ENCODE results near the gene ADAT2. TPM values are rescaled to one million over a fixed set of nuclear protein-coding genes. Genes with fewer than 3 reads are reported as not detected.

ADAT2 gene
- total RNA-seq, 4 donors from 2014 or later: 3.8 to 26.1 (median 5.9) TPM

- H3K4me3 ChIP-seq: no peak overlapping the region
- H3K4me1 ChIP-seq: no peaks in the 10 kb centered on the region
- H3K9me3 ChIP-seq: no peaks in the 10 kb centered on the region
- intact Hi-C loops (cut with DNase I; ENCODE audit: low total_unique reads): no loop called here
- no peaks in the 10 kb centered on the region for H3K36me3 ChIP-seq
- no peak for DNase-seq
- no peaks in the 10 kb centered on the region for H3K27me3 ChIP-seq
- H3K27ac ChIP-seq: no peak overlapping the region
- TF ChIP-seq POLR2A (IDR thresholded peaks at IDR 0.05) (no peak), CTCF (IDR thresholded peaks at IDR 0.05) (no peak)
Observed at GRCh38 chr6:143408787-143409162, 41.7 kb downstream of the ADAT2 start.

GRCh38 chr6:143408151-143408786, 42.2 kb downstream of the ADAT2 start:
- no peaks in the 10 kb centered on the region for H3K36me3 ChIP-seq
- intact Hi-C loops (cut with DNase I; ENCODE audit: low total_unique reads): no loop called here
- no peaks in the 10 kb centered on the region for H3K27me3 ChIP-seq
- no peaks in the 10 kb centered on the region for H3K4me1 ChIP-seq
- no peak for TF ChIP-seq CTCF (IDR thresholded peaks at IDR 0.05)
- TF ChIP-seq POLR2A (IDR thresholded peaks at IDR 0.05): no peak
- no peak for DNase-seq
- no peak overlapping the region for H3K27ac ChIP-seq
- H3K9me3 ChIP-seq: no peaks in the 10 kb centered on the region
- H3K4me3 ChIP-seq: no peak overlapping the region

DNA sequence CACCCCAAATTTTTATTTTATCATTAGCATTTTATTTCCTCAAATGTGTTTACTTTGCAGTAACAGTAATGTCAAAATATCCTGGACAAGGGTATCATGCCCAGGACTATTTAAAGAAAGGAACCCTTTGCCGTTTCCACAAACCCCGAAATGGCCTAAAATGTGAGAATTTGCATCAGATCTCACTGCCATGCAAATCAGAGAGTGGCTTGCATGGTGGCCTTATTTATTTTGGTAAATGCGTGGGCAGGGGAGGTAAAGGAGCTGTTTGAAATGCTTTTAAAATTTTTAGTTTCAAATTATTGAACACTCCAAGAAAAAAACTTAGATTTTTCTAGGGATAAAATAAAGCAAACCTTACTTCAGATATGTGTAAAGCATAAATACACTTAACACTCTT, 43.8 kb downstream of the ADAT2 start:
- Histone ChIP-seq H3K27me3 (no peaks in the 10 kb centered on the region), H3K4me3 (no peak overlapping the region), H3K9me3 (no peaks in the 10 kb centered on the region), H3K4me1 (no peaks in the 10 kb centered on the region), H3K36me3 (no peaks in the 10 kb centered on the region), H3K27ac (no peak overlapping the region)
- DNase-seq: no peak
- TF ChIP-seq POLR2A (IDR thresholded peaks at IDR 0.05) (no peak), CTCF (IDR thresholded peaks at IDR 0.05) (no peak)
- intact Hi-C loops (cut with DNase I; ENCODE audit: low total_unique reads): no loop called here

DNA sequence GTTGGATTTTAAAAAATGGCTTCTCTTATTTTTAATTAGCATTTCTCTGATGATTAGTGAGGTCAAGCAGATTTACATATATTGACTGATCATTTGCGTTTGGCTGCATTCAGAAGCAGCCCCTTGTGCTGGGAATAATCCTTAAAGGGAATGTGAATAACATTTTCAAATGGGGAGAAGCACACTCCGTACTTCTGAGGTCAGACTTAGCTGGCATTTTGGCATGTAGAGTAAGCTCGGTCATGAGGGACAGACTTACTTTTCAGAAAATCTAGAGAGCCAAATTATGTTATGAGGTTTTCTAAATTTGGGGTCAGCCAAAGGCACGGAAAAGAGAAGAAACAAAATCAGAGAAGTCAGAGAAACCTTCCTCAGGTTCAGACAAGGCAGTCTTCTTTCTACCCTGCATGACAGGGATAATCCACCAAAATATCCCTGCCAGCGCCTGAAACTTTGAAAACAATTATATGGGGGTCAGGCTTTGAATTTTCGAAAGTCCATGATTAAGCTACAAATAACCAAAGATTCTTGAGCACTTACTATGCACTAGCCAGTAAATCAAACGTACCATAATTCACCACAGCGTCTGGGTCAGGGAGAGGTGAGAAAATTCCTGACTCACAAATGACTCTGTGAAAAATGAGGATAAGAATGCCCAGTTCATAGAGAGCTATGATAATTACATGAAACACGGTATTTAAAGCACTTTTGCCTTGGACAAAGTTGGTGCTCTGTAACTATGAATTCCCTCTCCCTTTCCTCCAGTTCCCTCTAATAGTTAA, 44.9 kb downstream of the ADAT2 start:
- no peaks in the 10 kb centered on the region for H3K9me3 ChIP-seq
- H3K4me3 ChIP-seq: no peak overlapping the region
- DNase-seq: no peak
- no peak overlapping the region for H3K27ac ChIP-seq
- H3K36me3 ChIP-seq: no peaks in the 10 kb centered on the region
- no peaks in the 10 kb centered on the region for H3K4me1 ChIP-seq
- no peaks in the 10 kb centered on the region for H3K27me3 ChIP-seq
- intact Hi-C loops (cut with DNase I; ENCODE audit: low total_unique reads): no loop called here
- TF ChIP-seq CTCF (IDR thresholded peaks at IDR 0.05) (no peak), POLR2A (IDR thresholded peaks at IDR 0.05) (no peak)

- no peaks in the 10 kb centered on the region for H3K27me3 ChIP-seq
Observed at GRCh38 chr6:143402721-143403336, 47.7 kb downstream of the ADAT2 start.

More at GRCh38 chr6:143402721-143403336, 47.7 kb downstream of the ADAT2 start:
- no peaks in the 10 kb centered on the region for H3K4me1 ChIP-seq
- H3K36me3 ChIP-seq: no peaks in the 10 kb centered on the region
- no peak overlapping the region for H3K27ac ChIP-seq
- intact Hi-C loops (cut with DNase I; ENCODE audit: low total_unique reads): no loop called here
- no peak for DNase-seq
- H3K4me3 ChIP-seq: no peak overlapping the region
- TF ChIP-seq POLR2A (IDR thresholded peaks at IDR 0.05) (no peak), CTCF (IDR thresholded peaks at IDR 0.05) (no peak)
- H3K9me3 ChIP-seq: no peaks in the 10 kb centered on the region

Data from uterus (tissue), 4 donors.